Spleen (tissue), 7 donors: Measurements from ENCODE around the gene XRCC3.

Experiments
- CTCF ChIP-seq, 11 experiments: fragments of 200-600 bp in 7 of 11; fragments of 450-650 bp in 4 of 11; sonication (generic) in 4 of 11; IDR thresholded peaks in 8 of 11; conservative IDR thresholded peaks in 3 of 11; 1 replicate in 7 of 11; 2 replicates in 4 of 11; pipeline versions ENCODE4 v1.4.0 to v1.8.0; 2016 to 2021; ENCODE audit warnings: antibody characterized with exemption in 11 of 11, inconsistent platforms in 4 of 11, mild to moderate bottlenecking in 1 of 11
- POLR2A ChIP-seq, 3 donors: fragments of 450-650 bp; IDR thresholded peaks; one replicate each; pipeline ENCODE4 v1.5.1; 2017; ENCODE audit warnings: antibody characterized with exemption in 3 of 3, mild to moderate bottlenecking in 1 of 3
- POLR2AphosphoS5 ChIP-seq, 3 donors: sonication (generic); formaldehyde crosslinking; IDR thresholded peaks; one replicate each; pipeline ENCODE4 v1.5.1; 2017; ENCODE audit warnings: antibody characterized with exemption in 3 of 3
- donor health status: DM: no; HTN: no; CAD: no; lungs with moderate emphysema.
- donor health status: DM: no; HTN: no; CAD: no.
- donor health status: DM: no; HTN: no; CAD: no.

DNA sequence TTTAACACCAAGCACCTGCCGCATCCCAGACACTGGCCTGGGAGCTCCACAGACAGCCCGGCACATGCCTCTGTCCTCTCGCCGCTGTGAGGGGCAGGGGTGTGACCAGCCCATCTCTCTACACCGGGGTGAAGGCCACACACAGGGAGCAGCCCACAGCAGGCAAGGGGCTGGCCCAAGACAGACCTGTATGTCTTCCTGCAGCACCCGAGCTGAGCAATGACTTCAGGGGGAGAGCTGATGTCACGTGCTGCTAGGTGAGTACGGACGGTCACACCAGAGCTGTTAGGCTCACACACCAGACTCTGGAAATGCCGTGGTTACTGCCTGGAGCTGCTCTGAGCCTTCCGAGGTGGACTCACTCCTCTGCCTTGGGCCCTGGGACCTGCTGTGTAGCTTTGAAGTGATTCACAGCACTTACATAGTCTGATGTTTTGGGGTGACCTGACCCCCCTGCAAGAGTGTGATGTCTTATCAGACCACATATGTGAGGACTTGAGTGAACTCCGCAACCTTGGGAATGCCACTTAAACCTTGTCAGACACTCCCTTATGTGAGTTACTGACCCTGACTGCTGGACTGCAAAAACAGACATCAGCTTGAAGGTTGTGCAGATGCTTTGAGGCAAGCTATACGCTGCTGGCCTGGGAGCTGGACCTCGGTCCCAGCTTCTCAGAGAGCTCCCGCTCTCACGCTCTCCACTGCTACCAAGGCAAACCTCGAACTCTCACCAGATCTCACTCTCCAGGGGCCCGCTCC, 1.8 kb downstream of the XRCC3 start:
- TF ChIP-seq CTCF (IDR thresholded peaks at IDR 0.05 in 8 of 11, conservative IDR thresholded peaks at IDR 0.05 in 3 of 11) (no peak), POLR2A (IDR thresholded peaks at IDR 0.05) (no peak), POLR2AphosphoS5 (IDR thresholded peaks at IDR 0.05) (peak in 1 of 3 donors; percentile 24)
